ENCODE results near the gene HBS1L. TPM values are rescaled to one million over a fixed set of nuclear protein-coding genes. Genes with fewer than 3 reads are reported as not detected.

The HBS1L gene
- total and polyA plus RNA-seq, 7 experiments from 2014 or later: 61.4 to 112 (median 81.0) TPM

GRCh38 chr6:135088818-135089809, 34.5 kb upstream of the HBS1L start:
- Mint-ChIP-seq H3K4me3 (peak overlapping the region; percentile 50 to 86 (median 66)), H3K4me1 (peaks cover 43 to 98% (median 94%) of the 10 kb centered on the region in 7 donors), H3K36me3 (no peaks in the 10 kb centered on the region), H3K27ac (peak overlapping the region; percentile 72 to 98 (median 95)), H3K27me3 (no peaks in the 10 kb centered on the region), H3K9me3 (peaks cover 0 to 7% (median 0%) of the 10 kb centered on the region in 11 donors)
- intact Hi-C loops (cut with micrococcal nuclease): loop anchor here (1.0 to 5.0 kb wide), 6 partner anchors 14 to 842 kb away; no protein-coding TSS in a partner anchor
- ChIA-PET CTCF (interaction anchor here (1.0 to 4.1 kb wide), 9 partner anchors 12 to 54 kb away, joined by 3 to 34 read pairs (median 6); partner anchors contain the start of gene HBS1L), POLR2A (interaction anchor here (0.7 to 11.6 kb wide), 12 partner anchors 9 to 92 kb away, joined by 3 to 149 read pairs (median 4); partner anchors contain the start of genes HBS1L and MYB)
- H3K27ac ChIP-seq (ENCODE audit: low read depth, low read length): peak overlapping the region; percentile 69
- no peaks in the 10 kb centered on the region for H3K27me3 ChIP-seq (ENCODE audit: control insufficient read depth in 2 of 2, insufficient read depth in 2 of 2, low read length in 2 of 2)
- ATAC-seq (peak; percentile 73), DNase-seq (peak in 4 of 9 donors; percentile 24 to 52 (median 36))
- no peaks in the 10 kb centered on the region for H3K9me3 ChIP-seq (ENCODE audit: control insufficient read depth in 2 of 3, low read length in 3 of 3)
- peak overlapping the region; percentile 50 for H3K4me3 ChIP-seq (ENCODE audit: low read length)
- peaks cover 29 to 63% of the 10 kb centered on the region in 2 donors for H3K4me1 ChIP-seq (ENCODE audit: control insufficient read depth in 2 of 2, insufficient read depth in 2 of 2, low read length in 2 of 2)
- H3K36me3 ChIP-seq (ENCODE audit: control insufficient read depth in 2 of 3, insufficient read depth in 3 of 3, low read length in 3 of 3): no peaks in the 10 kb centered on the region

DNA sequence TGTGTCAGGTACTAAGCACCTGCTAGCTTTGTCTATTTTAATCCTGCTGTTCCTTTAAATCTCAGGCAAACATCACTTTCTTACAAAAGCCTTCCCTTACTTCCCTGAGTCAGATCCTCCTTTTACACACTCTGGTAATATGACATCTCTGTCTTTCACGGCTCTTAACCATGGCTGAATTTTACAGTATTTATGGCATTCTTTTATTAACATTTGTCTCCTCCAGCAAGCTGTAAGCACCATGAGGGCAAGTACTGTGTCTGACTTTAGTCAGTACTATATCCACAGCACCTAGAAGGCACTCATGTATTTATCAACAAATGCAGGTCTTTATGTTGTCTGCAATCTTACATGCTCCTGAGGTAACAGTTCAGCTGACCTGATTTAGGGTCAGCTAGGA, 33.7 kb upstream of the HBS1L start:
- no peak for DNase-seq
- H3K27ac ChIP-seq (ENCODE audit: low read depth, low read length): peak overlapping the region; percentile 69
- H3K4me1 ChIP-seq (ENCODE audit: control insufficient read depth in 2 of 2, insufficient read depth in 2 of 2, low read length in 2 of 2): peaks cover 21 to 55% of the 10 kb centered on the region in 2 donors
- Mint-ChIP-seq H3K4me3 (peak overlapping the region; percentile 69 to 86 (median 80)), H3K27ac (peak overlapping the region; percentile 92 to 98 (median 95)), H3K9me3 (peaks cover 0 to 7% (median 1%) of the 10 kb centered on the region in 11 donors), H3K4me1 (peaks cover 43 to 98% (median 92%) of the 10 kb centered on the region in 7 donors), H3K27me3 (no peaks in the 10 kb centered on the region), H3K36me3 (peaks cover 0 to 1% (median 0%) of the 10 kb centered on the region in 5 donors)
- H3K9me3 ChIP-seq (ENCODE audit: control insufficient read depth in 2 of 3, low read length in 3 of 3): no peaks in the 10 kb centered on the region
- peak; percentile 11 for ATAC-seq
- no peaks in the 10 kb centered on the region for H3K36me3 ChIP-seq (ENCODE audit: control insufficient read depth in 2 of 3, insufficient read depth in 3 of 3, low read length in 3 of 3)
- POLR2A ChIA-PET: interaction anchor here (0.6 to 11.6 kb wide), 17 partner anchors 10 to 93 kb away, joined by 3 to 149 read pairs (median 5); partner anchors contain the start of genes HBS1L and MYB
- CTCF ChIA-PET: interaction anchor here (0.7 to 4.1 kb wide), 11 partner anchors 13 to 95 kb away, joined by 3 to 34 read pairs (median 6); partner anchors contain the start of gene HBS1L
- H3K27me3 ChIP-seq (ENCODE audit: control insufficient read depth in 2 of 2, insufficient read depth in 2 of 2, low read length in 2 of 2): no peaks in the 10 kb centered on the region
- H3K4me3 ChIP-seq (ENCODE audit: low read length): peak overlapping the region; percentile 31
- intact Hi-C loops (cut with micrococcal nuclease): loop anchor here (1.0 to 5.0 kb wide), 5 partner anchors 15 to 841 kb away; no protein-coding TSS in a partner anchor

- H3K4me3 ChIP-seq (ENCODE audit: low read length): peak overlapping the region; percentile 31
- ChIA-PET POLR2A (interaction anchor here (0.5 to 11.6 kb wide), 20 partner anchors 10 to 195 kb away, joined by 3 to 149 read pairs (median 4); partner anchors contain the start of genes HBS1L and MYB), CTCF (interaction anchor here (0.6 to 4.1 kb wide), 15 partner anchors 12 to 447 kb away, joined by 3 to 34 read pairs (median 4); partner anchors contain the start of gene HBS1L)
- Mint-ChIP-seq H3K27me3 (no peaks in the 10 kb centered on the region), H3K4me3 (peak overlapping the region; percentile 69 to 86 (median 80)), H3K27ac (peak overlapping the region; percentile 92 to 98 (median 95)), H3K4me1 (peaks cover 43 to 93% (median 87%) of the 10 kb centered on the region in 7 donors), H3K9me3 (peaks cover 0 to 9% (median 5%) of the 10 kb centered on the region in 11 donors), H3K36me3 (peaks cover 0 to 4% (median 0%) of the 10 kb centered on the region in 5 donors)
- peak overlapping the region; percentile 69 for H3K27ac ChIP-seq (ENCODE audit: low read depth, low read length)
- H3K27me3 ChIP-seq (ENCODE audit: control insufficient read depth in 2 of 2, insufficient read depth in 2 of 2, low read length in 2 of 2): no peaks in the 10 kb centered on the region
- ATAC-seq: peak; percentile 83
- DNase-seq: peak in 8 of 9 donors; percentile 46 to 83 (median 80)
- no peaks in the 10 kb centered on the region for H3K36me3 ChIP-seq (ENCODE audit: control insufficient read depth in 2 of 3, insufficient read depth in 3 of 3, low read length in 3 of 3)
- H3K4me1 ChIP-seq (ENCODE audit: control insufficient read depth in 2 of 2, insufficient read depth in 2 of 2, low read length in 2 of 2): peaks cover 20 to 53% of the 10 kb centered on the region in 2 donors
- intact Hi-C loops (cut with micrococcal nuclease): loop anchor here (1.0 to 5.0 kb wide), 13 partner anchors 15 to 1201 kb away; partner anchors contain the start of genes BCLAF1 (in 1 of the 2) and HBS1L (in 1 of the 2)
- H3K9me3 ChIP-seq (ENCODE audit: control insufficient read depth in 2 of 3, low read length in 3 of 3): no peaks in the 10 kb centered on the region
These were observed 33.2 kb upstream of the HBS1L start for GRCh38 chr6:135087803-135088202.

- POLR2A ChIA-PET: interaction anchor here (0.5 to 11.6 kb wide), 21 partner anchors 9 to 196 kb away, joined by 3 to 149 read pairs (median 4); partner anchors contain the start of genes HBS1L and MYB
- Histone ChIP-seq H3K27ac (ENCODE audit: low read depth, low read length) (peak overlapping the region; percentile 69), H3K4me3 (ENCODE audit: low read length) (peak overlapping the region; percentile 31), H3K27me3 (ENCODE audit: control insufficient read depth in 2 of 2, insufficient read depth in 2 of 2, low read length in 2 of 2) (no peaks in the 10 kb centered on the region), H3K9me3 (ENCODE audit: control insufficient read depth in 2 of 3, low read length in 3 of 3) (no peaks in the 10 kb centered on the region), H3K36me3 (ENCODE audit: control insufficient read depth in 2 of 3, insufficient read depth in 3 of 3, low read length in 3 of 3) (no peaks in the 10 kb centered on the region), H3K4me1 (ENCODE audit: control insufficient read depth in 2 of 2, insufficient read depth in 2 of 2, low read length in 2 of 2) (peaks cover 20 to 53% of the 10 kb centered on the region in 2 donors)
- Mint-ChIP-seq H3K27ac (peak overlapping the region; percentile 92 to 98 (median 95)), H3K36me3 (peaks cover 0 to 5% (median 0%) of the 10 kb centered on the region in 5 donors), H3K4me3 (peak overlapping the region; percentile 69 to 86 (median 80)), H3K4me1 (peaks cover 40 to 89% (median 83%) of the 10 kb centered on the region in 7 donors), H3K9me3 (peaks cover 0 to 11% (median 5%) of the 10 kb centered on the region in 11 donors), H3K27me3 (no peaks in the 10 kb centered on the region)
- ATAC-seq: peak; percentile 26
- intact Hi-C loops (cut with micrococcal nuclease): loop anchor here (1.0 to 5.0 kb wide), 10 partner anchors 16 to 1202 kb away; partner anchors contain the start of genes BCLAF1 (in 1 of the 2) and HBS1L (in 1 of the 2)
- DNase-seq: no peak
- CTCF ChIA-PET: interaction anchor here (0.6 to 4.1 kb wide), 14 partner anchors 12 to 448 kb away, joined by 3 to 34 read pairs (median 4); partner anchors contain the start of gene HBS1L
These were observed 32.8 kb upstream of the HBS1L start for GRCh38 chr6:135087403-135087802.

GRCh38 chr6:135086414-135086764, 31.8 kb upstream of the HBS1L start:
- ATAC-seq (no peak), DNase-seq (no peak)
- peak overlapping the region; percentile 69 to 86 (median 79) for H3K4me3 Mint-ChIP-seq
- Histone ChIP-seq H3K27ac (ENCODE audit: low read depth, low read length) (peak overlapping the region; percentile 69), H3K36me3 (ENCODE audit: control insufficient read depth in 2 of 3, insufficient read depth in 3 of 3, low read length in 3 of 3) (no peaks in the 10 kb centered on the region), H3K4me1 (ENCODE audit: control insufficient read depth in 2 of 2, insufficient read depth in 2 of 2, low read length in 2 of 2) (peaks cover 20 to 53% of the 10 kb centered on the region in 2 donors), H3K9me3 (ENCODE audit: control insufficient read depth in 2 of 3, low read length in 3 of 3) (no peaks in the 10 kb centered on the region), H3K4me3 (ENCODE audit: low read length) (peak overlapping the region; percentile 45), H3K27me3 (ENCODE audit: control insufficient read depth in 2 of 2, insufficient read depth in 2 of 2, low read length in 2 of 2) (no peaks in the 10 kb centered on the region)
- no peaks in the 10 kb centered on the region for H3K27me3 Mint-ChIP-seq
- peaks cover 39 to 81% (median 77%) of the 10 kb centered on the region in 7 donors for H3K4me1 Mint-ChIP-seq
- H3K36me3 Mint-ChIP-seq: peaks cover 0 to 11% (median 6%) of the 10 kb centered on the region in 5 donors
- CTCF ChIA-PET: interaction anchor here (0.6 to 4.1 kb wide), 10 partner anchors 8 to 97 kb away, joined by 3 to 34 read pairs (median 6); partner anchors contain the start of gene HBS1L
- peak overlapping the region; percentile 92 to 98 (median 95) for H3K27ac Mint-ChIP-seq
- intact Hi-C loops (cut with micrococcal nuclease): loop anchor here (1.0 to 5.0 kb wide), 6 partner anchors 8 to 912 kb away; no protein-coding TSS in a partner anchor
- POLR2A ChIA-PET: interaction anchor here (0.5 to 11.6 kb wide), 17 partner anchors 8 to 1204 kb away, joined by 3 to 149 read pairs (median 6); partner anchors contain the start of genes BCLAF1 and HBS1L
- peaks cover 3 to 19% (median 12%) of the 10 kb centered on the region in 11 donors for H3K9me3 Mint-ChIP-seq
